Choroid plexus epithelial cell (primary cell): Measurements from ENCODE around the gene ZNF189.

Experiments used
- DNase-seq: peaks from one replicate; pipeline ENCODE4 v3.0.0-alpha.2; 2010; ENCODE audit warnings: low read depth
- H3K4me3 ChIP-seq: 2 replicates; pipeline ENCODE4 v1.5.1; 2011; ENCODE audit warnings: low read depth, mild to moderate bottlenecking, control low read depth, low read length, moderate library complexity
- TF ChIP-seq, protein P1 (sequence below): conservative IDR thresholded peaks from 2 replicates; pipeline ENCODE4 v1.5.1; 2011; ENCODE audit warnings: low read depth, mild to moderate bottlenecking, control low read depth, inconsistent platforms, low read length, moderate library complexity

Gene ZNF189

GRCh38 chr9:101398068-101398929 is at the start of gene ZNF189, which contains the start of gene MRPL50:
Gene ZNF189, plus strand, starts transcription at chr9:101398851. Its CDS starts 306 bp downstream, at chr9:101399157.
Gene MRPL50, minus strand, starts transcription at chr9:101398618. Its CDS starts 26 bp downstream, at chr9:101398592.
- TF ChIP-seq, protein P1, sequence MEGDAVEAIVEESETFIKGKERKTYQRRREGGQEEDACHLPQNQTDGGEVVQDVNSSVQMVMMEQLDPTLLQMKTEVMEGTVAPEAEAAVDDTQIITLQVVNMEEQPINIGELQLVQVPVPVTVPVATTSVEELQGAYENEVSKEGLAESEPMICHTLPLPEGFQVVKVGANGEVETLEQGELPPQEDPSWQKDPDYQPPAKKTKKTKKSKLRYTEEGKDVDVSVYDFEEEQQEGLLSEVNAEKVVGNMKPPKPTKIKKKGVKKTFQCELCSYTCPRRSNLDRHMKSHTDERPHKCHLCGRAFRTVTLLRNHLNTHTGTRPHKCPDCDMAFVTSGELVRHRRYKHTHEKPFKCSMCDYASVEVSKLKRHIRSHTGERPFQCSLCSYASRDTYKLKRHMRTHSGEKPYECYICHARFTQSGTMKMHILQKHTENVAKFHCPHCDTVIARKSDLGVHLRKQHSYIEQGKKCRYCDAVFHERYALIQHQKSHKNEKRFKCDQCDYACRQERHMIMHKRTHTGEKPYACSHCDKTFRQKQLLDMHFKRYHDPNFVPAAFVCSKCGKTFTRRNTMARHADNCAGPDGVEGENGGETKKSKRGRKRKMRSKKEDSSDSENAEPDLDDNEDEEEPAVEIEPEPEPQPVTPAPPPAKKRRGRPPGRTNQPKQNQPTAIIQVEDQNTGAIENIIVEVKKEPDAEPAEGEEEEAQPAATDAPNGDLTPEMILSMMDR, result no peak
- peak; percentile 100 for DNase-seq
- H3K4me3 ChIP-seq, result peak within 1 kb of the TSS; percentile 86

- TF ChIP-seq, protein P1, result no peak
- H3K4me3 ChIP-seq, result no peak overlapping the region
- no peak for DNase-seq
These were observed 48.4 kb upstream of the ZNF189 start for GRCh38 chr9:101350285-101350684.

- TF ChIP-seq, protein P1, result no peak
- DNase-seq, result no peak
These were observed 45.7 kb upstream of the ZNF189 start for GRCh38 chr9:101352892-101353463.

GRCh38 chr9:101353683-101354082 is 45.0 kb upstream of the ZNF189 start:
- TF ChIP-seq, protein P1, result no peak
- H3K4me3 ChIP-seq, result no peak overlapping the region
- no peak for DNase-seq

More at GRCh38 chr9:101352892-101353463, 45.7 kb upstream of the ZNF189 start:
- no peak overlapping the region for H3K4me3 ChIP-seq

- TF ChIP-seq, protein P1, result no peak
- H3K4me3 ChIP-seq, result no peak overlapping the region
- DNase-seq, result no peak
These were observed 44.4 kb upstream of the ZNF189 start for GRCh38 chr9:101354143-101354764.

DNA sequence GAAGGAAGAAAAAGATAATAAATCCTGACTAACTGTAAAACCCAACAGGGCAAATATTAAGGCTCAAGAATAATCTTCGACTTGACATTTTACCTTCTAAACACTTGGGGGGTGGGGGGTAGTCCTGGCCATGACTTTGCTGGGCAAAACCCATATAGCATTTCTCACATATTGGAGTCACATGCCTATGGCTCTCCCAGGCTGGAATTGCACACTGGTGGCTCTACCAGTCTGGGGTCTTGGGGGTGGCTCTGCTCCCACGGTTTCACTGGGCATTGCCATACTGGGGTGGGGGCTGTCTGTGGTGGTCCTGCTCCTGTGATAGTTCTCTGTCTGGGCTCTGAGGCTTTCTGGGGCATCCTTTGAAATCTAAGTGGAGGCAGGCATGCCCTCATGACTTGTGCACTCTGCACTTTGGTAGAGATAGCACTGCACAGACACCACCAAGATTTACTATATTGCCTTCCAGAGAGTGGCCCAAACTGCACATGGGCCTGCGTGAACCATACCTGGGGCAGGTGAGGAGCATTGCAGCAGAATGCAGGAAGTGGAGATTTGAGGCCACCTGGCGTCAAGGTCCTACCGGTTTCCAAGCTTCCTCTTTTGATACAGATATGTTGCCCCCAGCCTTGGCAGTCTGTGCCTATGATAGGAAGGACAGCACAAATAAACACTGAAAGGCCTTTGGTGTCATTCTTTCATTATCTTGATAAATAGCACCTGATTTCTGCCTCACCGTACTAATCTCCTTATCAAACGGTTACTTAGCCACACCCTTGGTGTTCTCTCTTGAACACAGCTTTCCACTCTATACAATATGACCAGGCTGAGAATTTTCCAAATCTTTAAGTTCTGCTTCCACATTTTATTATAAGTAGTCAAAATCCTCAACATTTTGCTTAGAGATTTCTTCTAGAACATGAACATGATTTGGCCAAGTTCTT is 43.6 kb upstream of the ZNF189 start:
- no peak overlapping the region for H3K4me3 ChIP-seq
- DNase-seq, result no peak
- TF ChIP-seq, protein P1, result no peak
